ENCODE measurements around the gene ARHGAP28. TPM values are rescaled to one million over a fixed set of nuclear protein-coding genes. Genes with fewer than 3 reads are reported as not detected.

ARHGAP28 gene
- total RNA-seq, 1 donor from 2014 or later: 7.6 TPM

DNA sequence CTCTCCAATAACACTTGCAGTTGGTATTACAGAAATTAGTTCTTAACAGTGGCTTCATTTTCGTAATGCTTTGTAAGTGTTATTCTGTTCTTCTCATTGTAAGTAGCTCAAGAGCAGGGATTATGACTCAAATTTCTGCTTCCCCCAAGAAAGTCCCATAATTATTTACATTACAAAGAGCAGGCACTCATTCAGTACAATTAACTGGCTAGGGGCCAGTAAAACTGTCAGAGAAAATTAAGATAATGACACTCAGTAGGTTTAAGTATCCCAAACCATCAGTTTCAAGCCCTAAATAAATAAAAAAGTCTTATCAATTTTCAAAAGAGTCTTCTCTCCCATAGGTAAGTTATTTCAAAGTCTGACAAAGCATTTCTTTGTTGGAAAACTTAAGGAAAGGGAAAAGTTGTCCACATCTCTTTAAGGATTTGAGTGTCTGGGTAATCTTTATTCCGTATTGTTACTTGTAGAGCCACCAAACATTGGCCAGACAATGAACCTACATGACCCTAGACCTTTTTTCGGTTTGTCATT lies 137.1 kb downstream of the ARHGAP28 start:
- Histone ChIP-seq H3K4me1 (no peaks in the 10 kb centered on the region), H3K27ac (no peak overlapping the region), H3K9me3 (no peaks in the 10 kb centered on the region), H3K27me3 (no peaks in the 10 kb centered on the region), H3K4me3 (no peak overlapping the region), H3K36me3 (no peaks in the 10 kb centered on the region)
- intact Hi-C loops (cut with DNase I): no loop called here
- TF ChIP-seq, protein P1, sequence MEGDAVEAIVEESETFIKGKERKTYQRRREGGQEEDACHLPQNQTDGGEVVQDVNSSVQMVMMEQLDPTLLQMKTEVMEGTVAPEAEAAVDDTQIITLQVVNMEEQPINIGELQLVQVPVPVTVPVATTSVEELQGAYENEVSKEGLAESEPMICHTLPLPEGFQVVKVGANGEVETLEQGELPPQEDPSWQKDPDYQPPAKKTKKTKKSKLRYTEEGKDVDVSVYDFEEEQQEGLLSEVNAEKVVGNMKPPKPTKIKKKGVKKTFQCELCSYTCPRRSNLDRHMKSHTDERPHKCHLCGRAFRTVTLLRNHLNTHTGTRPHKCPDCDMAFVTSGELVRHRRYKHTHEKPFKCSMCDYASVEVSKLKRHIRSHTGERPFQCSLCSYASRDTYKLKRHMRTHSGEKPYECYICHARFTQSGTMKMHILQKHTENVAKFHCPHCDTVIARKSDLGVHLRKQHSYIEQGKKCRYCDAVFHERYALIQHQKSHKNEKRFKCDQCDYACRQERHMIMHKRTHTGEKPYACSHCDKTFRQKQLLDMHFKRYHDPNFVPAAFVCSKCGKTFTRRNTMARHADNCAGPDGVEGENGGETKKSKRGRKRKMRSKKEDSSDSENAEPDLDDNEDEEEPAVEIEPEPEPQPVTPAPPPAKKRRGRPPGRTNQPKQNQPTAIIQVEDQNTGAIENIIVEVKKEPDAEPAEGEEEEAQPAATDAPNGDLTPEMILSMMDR (IDR thresholded peaks at IDR 0.05): no peak
- TF ChIP-seq POLR2AphosphoS5 (IDR thresholded peaks at IDR 0.05; ENCODE audit: insufficient read depth in 1 of 2, low read depth in 1 of 2) (no peak), POLR2A (IDR thresholded peaks at IDR 0.05) (no peak)
- no peak for DNase-seq (ENCODE audit: extremely low spot score in 2 of 2)

DNA sequence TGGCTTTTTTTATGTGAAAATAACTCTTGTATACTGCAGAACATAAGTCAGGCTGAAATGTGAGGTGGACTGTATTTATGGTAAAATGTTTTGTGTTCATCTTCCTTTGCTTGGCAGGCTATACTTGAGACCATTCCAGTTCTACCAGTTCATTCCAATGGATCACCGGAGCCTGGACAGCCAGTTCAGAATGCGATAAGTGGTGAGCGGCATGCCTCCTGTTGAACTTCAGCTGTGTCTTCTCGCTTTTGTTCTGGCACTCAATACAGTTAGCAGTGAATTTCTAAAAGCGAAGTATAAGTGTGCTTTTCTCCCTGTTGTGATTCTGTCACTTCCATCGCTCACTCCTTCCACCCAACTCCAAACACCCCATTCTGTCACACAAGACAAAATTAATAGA lies 138.5 kb downstream of the ARHGAP28 start:
- intact Hi-C loops (cut with DNase I): no loop called here
- TF ChIP-seq POLR2AphosphoS5 (IDR thresholded peaks at IDR 0.05; ENCODE audit: insufficient read depth in 1 of 2, low read depth in 1 of 2) (no peak), POLR2A (IDR thresholded peaks at IDR 0.05) (no peak)
- TF ChIP-seq, protein P1 (IDR thresholded peaks at IDR 0.05): no peak
- Histone ChIP-seq H3K27me3 (no peaks in the 10 kb centered on the region), H3K27ac (no peak overlapping the region), H3K36me3 (no peaks in the 10 kb centered on the region), H3K4me3 (no peak overlapping the region), H3K4me1 (no peaks in the 10 kb centered on the region), H3K9me3 (no peaks in the 10 kb centered on the region)
- DNase-seq (ENCODE audit: extremely low spot score in 2 of 2): no peak

DNA sequence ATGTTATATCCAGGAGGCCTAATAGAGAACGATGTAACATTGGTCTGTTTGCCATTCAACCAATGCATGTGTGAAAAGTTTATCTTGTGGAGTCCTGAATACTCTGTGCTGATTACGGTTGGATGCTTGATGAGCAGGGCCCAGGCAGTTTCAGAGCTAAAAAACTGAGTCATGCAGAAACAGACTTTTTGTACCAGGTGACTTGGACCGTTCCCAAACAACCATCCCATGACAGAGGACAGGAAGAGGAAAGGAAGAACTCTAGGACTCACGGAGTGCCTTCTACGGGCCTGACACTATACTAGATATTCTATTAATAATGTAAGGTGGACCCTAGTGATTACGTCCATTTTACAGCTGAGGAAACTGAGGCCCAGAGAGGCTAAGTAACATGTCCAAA lies 142.1 kb downstream of the ARHGAP28 start:
- no peak overlapping the region for H3K4me3 ChIP-seq
- no peaks in the 10 kb centered on the region for H3K4me1 ChIP-seq
- DNase-seq (ENCODE audit: extremely low spot score in 2 of 2): no peak
- no peaks in the 10 kb centered on the region for H3K9me3 ChIP-seq
- H3K36me3 ChIP-seq: no peaks in the 10 kb centered on the region
- TF ChIP-seq POLR2AphosphoS5 (IDR thresholded peaks at IDR 0.05; ENCODE audit: insufficient read depth in 1 of 2, low read depth in 1 of 2) (no peak), POLR2A (IDR thresholded peaks at IDR 0.05) (no peak)
- TF ChIP-seq, protein P1 (IDR thresholded peaks at IDR 0.05): no peak
- intact Hi-C loops (cut with DNase I): no loop called here
- H3K27ac ChIP-seq: no peak overlapping the region
- no peaks in the 10 kb centered on the region for H3K27me3 ChIP-seq

DNA sequence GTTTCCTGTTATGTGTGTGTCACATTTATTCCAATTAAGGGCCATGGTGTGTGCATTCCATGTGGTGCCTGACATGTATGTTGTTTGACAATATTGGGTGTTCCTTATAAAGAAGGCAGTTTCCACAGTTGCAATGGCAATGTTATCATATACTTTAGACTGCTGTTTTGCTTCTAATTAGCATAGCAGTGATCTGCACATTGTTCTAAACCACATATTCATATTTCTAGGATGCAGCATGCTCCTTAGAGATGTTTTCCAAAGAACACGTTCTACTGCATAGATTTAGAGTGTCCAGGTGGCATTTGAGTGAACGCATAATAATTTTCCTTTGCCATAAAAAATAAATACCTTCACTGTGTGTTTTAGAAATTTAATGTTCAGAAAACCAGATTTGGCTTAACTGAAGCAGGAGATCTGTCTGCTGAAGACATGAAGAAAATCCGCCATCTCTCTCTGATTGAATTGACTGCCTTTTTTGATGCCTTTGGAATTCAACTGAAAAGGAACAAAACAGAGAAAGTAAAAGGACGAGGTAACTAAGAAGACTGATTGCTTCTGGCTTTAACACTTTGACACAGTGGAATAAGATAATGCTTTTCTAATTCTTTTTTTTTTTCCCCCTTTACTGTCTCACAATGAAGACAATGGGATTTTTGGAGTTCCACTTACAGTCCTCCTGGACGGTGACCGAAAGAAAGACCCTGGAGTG lies 143.7 kb downstream of the ARHGAP28 start:
- DNase-seq (ENCODE audit: extremely low spot score in 2 of 2): no peak

More for the DNA sequence above, 143.7 kb downstream of the ARHGAP28 start:
- H3K9me3 ChIP-seq: no peaks in the 10 kb centered on the region
- TF ChIP-seq, protein P1 (IDR thresholded peaks at IDR 0.05): no peak
- TF ChIP-seq POLR2A (IDR thresholded peaks at IDR 0.05): no peak
- no peak for TF ChIP-seq POLR2AphosphoS5 (IDR thresholded peaks at IDR 0.05; ENCODE audit: insufficient read depth in 1 of 2, low read depth in 1 of 2)
- no peak overlapping the region for H3K27ac ChIP-seq
- H3K4me3 ChIP-seq: no peak overlapping the region
- intact Hi-C loops (cut with DNase I): no loop called here
- H3K4me1 ChIP-seq: no peaks in the 10 kb centered on the region
- H3K27me3 ChIP-seq: no peaks in the 10 kb centered on the region
- H3K36me3 ChIP-seq: no peaks in the 10 kb centered on the region

Measured in vagina (tissue), 2 donors.